Right renal cortex interstitium (tissue), 3 donors: Measurements from ENCODE around the gene MAPT. TPM values are rescaled to one million over a fixed set of nuclear protein-coding genes. Genes with fewer than 3 reads are reported as not detected.
"Not testable (repeated sequence)": the region's sequence is repeated elsewhere in the genome, so short reads cannot be mapped to it uniquely, and the experiment has no call there.

Experiments used
- DNase-seq, 3 donors: peaks; one replicate each; pipeline ENCODE4 v3.0.0-alpha.2; 2013; ENCODE audit warnings: low read depth in 3 of 3, low spot score in 2 of 3
- polyA plus RNA-seq, 3 donors: library from polyadenylated mRNA; unstranded; fragments of 120-200 nt; gene quantifications; one replicate each; pipeline ENCODE4 v1.2.1, GENCODE V29; 2013; ENCODE audit not compliant: insufficient read length in 3 of 3

The MAPT gene
- polyA plus RNA-seq, 3 donors: 7.7 to 11.3 (median 9.5) TPM

DNA sequence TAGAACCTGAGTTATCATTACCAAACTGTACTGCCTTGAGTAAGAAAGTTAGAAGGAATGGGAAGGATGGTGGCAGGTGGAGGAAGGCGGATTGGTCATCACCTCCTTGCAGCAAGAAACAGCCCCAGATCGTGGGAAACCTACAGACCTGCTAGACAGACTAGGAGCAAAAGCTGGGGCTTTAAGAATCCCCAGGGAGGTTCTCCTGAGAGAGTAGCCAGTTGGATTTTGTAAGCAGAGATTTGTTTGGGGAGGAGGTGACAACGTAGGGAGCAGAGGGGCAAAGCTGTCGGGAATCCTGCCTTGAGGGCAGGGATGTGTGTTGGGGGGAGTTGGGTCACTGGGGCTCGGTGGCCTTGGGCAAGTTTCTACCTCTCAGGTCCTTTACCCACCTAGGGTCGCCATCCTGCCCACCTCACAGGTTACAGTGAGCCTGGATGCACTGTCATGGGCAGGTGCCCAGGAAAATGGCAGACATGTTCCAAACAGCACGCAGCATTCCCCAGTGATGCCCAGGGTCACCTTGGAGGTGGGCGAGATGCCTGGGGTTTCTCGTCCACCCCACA lies 55.5 kb downstream of the MAPT start:
- no peak for DNase-seq

GRCh38 chr17:45950888-45951287 lies 56.5 kb downstream of the MAPT start:
- DNase-seq: no peak

GRCh38 chr17:45951403-45951802 lies 57.0 kb downstream of the MAPT start:
- no peak for DNase-seq

DNA sequence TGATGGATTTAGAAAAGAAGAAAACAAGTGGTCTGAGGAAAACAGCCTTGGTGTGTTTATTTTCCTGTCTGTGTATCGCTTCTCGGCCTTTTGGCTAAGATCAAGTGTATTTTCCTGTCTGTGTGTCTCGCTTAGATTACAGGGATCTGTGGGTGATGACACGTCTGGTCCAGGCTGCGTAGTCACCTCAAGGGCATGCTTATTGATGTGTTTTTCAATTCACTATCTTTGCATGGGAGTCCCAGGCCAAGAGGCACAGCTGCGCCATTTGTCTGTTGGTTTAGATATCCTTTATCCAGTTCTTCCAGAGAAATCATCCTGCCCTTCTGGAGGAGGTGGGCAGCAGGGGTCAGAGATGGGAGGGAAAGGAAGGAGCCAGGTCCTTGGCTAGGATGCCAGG lies 57.6 kb downstream of the MAPT start:
- no peak for DNase-seq

GRCh38 chr17:45952814-45953320 lies 58.5 kb downstream of the MAPT start:
- no peak for DNase-seq

DNA sequence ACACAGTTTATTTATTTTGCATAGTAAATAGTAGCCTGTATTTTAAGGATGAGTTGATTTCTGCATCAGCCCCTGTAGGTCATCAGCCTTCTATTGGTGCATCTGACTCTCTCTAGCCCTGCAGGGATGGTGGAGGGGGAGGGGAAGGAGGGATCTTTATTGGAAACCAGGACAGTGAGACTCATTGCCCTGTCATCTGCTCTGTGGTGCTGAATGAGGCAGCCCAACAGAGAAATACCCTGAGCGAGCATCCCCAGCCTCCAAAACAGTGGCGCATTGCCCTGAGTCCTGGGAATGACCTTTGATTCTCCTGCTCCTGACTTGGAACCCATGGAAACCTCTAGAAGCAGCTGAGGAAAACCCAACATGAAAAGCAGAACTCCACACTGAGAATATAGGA lies 59.2 kb downstream of the MAPT start:
- no peak for DNase-seq

GRCh38 chr17:45954914-45955313 lies 60.6 kb downstream of the MAPT start:
- DNase-seq: no peak

DNA sequence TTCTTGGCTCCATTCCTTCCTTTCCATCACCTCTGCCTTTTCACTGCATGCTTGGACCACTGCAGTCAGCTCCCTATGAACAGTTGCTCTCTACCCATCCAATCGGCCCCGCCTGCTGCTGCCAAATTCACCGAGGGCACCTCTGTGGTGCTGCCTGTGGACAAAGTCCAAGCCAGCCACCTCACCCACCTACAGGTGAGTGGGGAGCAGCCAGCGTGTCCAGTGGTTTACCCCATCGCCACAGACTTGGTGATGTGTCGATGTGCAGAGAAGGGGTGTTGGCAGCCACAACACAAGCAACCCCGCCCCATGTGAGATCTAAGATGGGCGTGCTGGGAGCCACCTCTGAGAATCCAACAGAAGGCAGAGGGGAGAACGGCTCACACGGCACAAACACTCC lies 61.0 kb downstream of the MAPT start:
- DNase-seq: no peak

DNA sequence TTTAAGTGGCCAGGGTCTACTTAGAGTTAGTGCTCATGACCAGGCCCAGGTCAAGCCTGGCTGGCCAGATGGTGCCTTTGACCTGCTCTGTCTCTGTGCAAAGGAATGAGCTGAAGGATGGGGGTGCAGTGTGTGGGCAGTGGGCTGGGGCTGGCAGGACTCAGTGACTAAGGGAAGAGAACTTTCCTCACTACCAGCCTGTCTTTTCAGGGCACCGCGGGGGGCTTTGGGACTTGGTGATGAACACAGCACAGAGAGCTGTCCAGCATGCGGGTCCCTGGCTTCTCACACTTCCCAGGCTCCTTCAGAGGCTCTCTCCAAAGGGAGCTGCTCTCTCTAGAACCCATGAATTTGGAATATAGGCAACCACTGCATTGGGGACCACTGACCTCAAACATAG lies 61.7 kb downstream of the MAPT start:
- DNase-seq: no peak

- DNase-seq: not testable (repeated sequence)
Measured at GRCh38 chr17:45956746-45957145, 62.4 kb downstream of the MAPT start.

- no peak for DNase-seq
Measured at GRCh38 chr17:45958307-45958706, 64.0 kb downstream of the MAPT start.

- no peak for DNase-seq
Measured at GRCh38 chr17:45958994-45959665, 64.8 kb downstream of the MAPT start.

GRCh38 chr17:45960311-45960710 lies 66.0 kb downstream of the MAPT start:
- DNase-seq: no peak

GRCh38 chr17:45961206-45961605 lies 66.9 kb downstream of the MAPT start:
- no peak for DNase-seq

GRCh38 chr17:45962221-45962972 lies 68.0 kb downstream of the MAPT start:
- no peak for DNase-seq

- no peak for DNase-seq
Measured at GRCh38 chr17:45963283-45963682, 68.9 kb downstream of the MAPT start.

- no peak for DNase-seq
Measured at GRCh38 chr17:45963889-45964288, 69.5 kb downstream of the MAPT start.

DNA sequence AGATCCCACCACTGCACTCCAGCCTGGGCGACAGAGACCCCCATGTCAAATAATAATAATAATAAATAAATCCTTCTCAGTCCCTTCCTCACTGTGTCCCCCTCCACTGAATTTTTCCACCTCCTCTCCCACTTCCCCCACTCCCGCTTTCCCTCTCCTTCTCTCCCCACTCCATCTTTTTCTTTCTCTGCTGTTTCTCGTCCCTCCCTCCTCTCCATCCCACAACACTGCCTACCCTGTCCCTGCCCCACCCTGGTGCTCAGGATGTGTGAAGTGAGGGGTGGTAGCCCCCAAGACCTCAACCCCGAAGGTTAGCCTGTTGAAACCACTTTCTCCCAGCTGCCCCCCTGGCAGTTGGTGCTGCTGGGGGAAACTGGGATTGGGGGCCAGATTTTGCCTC lies 70.3 kb downstream of the MAPT start:
- DNase-seq: no peak

DNA sequence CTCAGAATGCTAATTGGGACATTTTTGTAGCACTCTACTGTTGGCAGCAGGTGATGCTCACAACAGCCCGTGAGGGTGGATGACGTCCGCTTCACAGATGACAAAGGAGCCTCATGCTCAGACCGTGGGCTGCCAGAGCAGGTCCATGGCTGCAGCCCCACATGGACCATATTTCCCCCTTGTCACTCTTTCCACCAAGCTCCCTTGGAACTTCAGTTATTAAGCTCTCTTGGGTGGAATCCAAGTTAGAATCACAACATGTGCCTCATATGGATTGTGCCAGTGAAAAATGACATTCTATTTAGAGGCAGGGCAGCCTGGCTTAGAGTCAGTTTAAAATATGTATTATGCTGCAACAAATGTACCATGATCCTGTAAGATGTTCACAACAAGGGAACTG lies 71.5 kb downstream of the MAPT start:
- no peak for DNase-seq

GRCh38 chr17:45966606-45967280 lies 72.4 kb downstream of the MAPT start:
- no peak for DNase-seq

DNA sequence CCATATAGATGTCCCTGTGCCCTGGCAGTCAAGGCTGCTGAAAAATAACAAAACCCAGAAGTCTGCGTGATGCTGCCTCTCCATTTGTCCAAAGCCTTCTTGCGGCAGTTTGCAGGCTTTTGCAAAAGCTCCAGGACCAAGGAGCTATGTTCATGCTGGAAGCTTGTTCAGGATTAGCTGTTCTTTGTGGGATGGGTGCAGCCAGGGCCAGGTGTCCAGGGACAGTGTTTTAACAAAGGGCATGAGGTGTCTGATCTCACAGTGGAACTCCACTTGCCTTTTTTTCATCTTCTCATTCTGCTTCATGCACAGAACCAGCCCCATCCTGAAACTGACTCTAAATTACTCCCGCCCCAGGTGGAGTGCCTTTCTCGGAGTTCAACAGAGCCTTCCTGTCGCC lies 73.0 kb downstream of the MAPT start:
- no peak for DNase-seq
